ENCODE data around the gene CXCL10.

Gene CXCL10

GRCh38 chr4:75992462-75992861 lies 30.8 kb downstream of the CXCL10 start:
- Histone ChIP-seq H3K4me1 (ENCODE audit: control insufficient read depth, insufficient read depth, low read length) (no peaks in the 10 kb centered on the region), H3K36me3 (ENCODE audit: control insufficient read depth in 2 of 2, insufficient read depth in 1 of 2, low read length in 2 of 2) (peaks cover 0 to 9% of the 10 kb centered on the region in 2 experiments; a peak in 1 of 3 replicates), H3K27ac (ENCODE audit: extremely low read depth, low read depth, low read length) (no peak overlapping the region), H3K4me3 (ENCODE audit: low read depth, low read length) (no peak overlapping the region), H3K9me3 (ENCODE audit: control insufficient read depth, insufficient read depth, low read depth, low read length) (no peaks in the 10 kb centered on the region)
- POLR2A ChIA-PET = no interaction called here
- CTCF ChIA-PET = interaction anchor here (2.0 kb wide), 1 partner anchor 95 kb away, joined by 7 read pairs; no protein-coding TSS in a partner anchor
- TF ChIP-seq ZNF121 (tag by site-specific recombination; IDR thresholded peaks at IDR 0.05) = peak; percentile 91
- TF ChIP-seq KLF8 (tag by site-specific recombination; IDR thresholded peaks at IDR 0.05) = no peak

GRCh38 chr4:75989846-75990528 lies 33.3 kb downstream of the CXCL10 start:
- ChIA-PET CTCF (interaction anchor here (0.7 to 1.4 kb wide), 3 partner anchors 13 to 100 kb away, joined by 3 to 5 read pairs (median 4); no protein-coding TSS in a partner anchor), POLR2A (no interaction called here)

DNA sequence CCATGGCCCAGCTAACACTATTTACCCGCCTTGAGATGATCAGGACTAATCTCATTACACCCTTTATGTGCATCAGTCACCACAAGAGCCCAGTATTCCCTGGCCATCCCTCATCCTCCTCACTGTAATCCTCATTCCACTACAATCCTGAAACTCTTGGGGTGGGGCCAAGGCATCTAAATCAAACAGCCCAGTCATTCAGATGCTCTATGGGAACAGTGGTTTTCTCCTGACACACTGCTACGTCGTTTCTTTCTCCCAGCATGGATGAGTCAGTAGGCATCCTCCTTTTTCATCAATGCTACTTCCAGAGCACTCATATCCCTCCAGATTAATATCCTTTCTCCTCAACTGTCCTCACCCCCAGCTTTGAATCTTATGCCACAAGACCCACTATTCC lies 38.2 kb downstream of the CXCL10 start:
- peaks cover 0 to 32% of the 10 kb centered on the region in 2 experiments; a peak in 2 of 3 replicates for H3K36me3 ChIP-seq (ENCODE audit: control insufficient read depth in 2 of 2, insufficient read depth in 1 of 2, low read length in 2 of 2)
- no peak overlapping the region for H3K4me3 ChIP-seq (ENCODE audit: low read depth, low read length)
- POLR2A ChIA-PET = no interaction called here
- TF ChIP-seq ZFP41 (tag by site-specific recombination; IDR thresholded peaks at IDR 0.05; ENCODE audit: borderline replicate concordance) (no peak), ZNF837 (tag by site-specific recombination; IDR thresholded peaks at IDR 0.05) (no peak), SP3 (tag by site-specific recombination; IDR thresholded peaks at IDR 0.05) (no peak), ZNF658 (tag by site-specific recombination; IDR thresholded peaks at IDR 0.05) (no peak), ZNF701 (tag by site-specific recombination; IDR thresholded peaks at IDR 0.05) (no peak), ZNF140 (tag by site-specific recombination; IDR thresholded peaks at IDR 0.05) (no peak), ZBTB17 (tag by site-specific recombination; IDR thresholded peaks at IDR 0.05) (no peak), ZNF555 (tag by site-specific recombination; conservative IDR thresholded peaks at IDR 0.05) (no peak), ZNF138 (tag by site-specific recombination; IDR thresholded peaks at IDR 0.05; ENCODE audit: borderline replicate concordance) (no peak), ZNF280C (tag by site-specific recombination; IDR thresholded peaks at IDR 0.05) (no peak), MEIS1 (CRISPR knock-in tag; IDR thresholded peaks at IDR 0.05; ENCODE audit: borderline replicate concordance) (no peak), ZNF433 (tag by site-specific recombination; IDR thresholded peaks at IDR 0.05; ENCODE audit: low read depth) (no peak), GLIS1 (tag by site-specific recombination; IDR thresholded peaks at IDR 0.05) (no peak)
- TF ChIP-seq, protein P1, sequence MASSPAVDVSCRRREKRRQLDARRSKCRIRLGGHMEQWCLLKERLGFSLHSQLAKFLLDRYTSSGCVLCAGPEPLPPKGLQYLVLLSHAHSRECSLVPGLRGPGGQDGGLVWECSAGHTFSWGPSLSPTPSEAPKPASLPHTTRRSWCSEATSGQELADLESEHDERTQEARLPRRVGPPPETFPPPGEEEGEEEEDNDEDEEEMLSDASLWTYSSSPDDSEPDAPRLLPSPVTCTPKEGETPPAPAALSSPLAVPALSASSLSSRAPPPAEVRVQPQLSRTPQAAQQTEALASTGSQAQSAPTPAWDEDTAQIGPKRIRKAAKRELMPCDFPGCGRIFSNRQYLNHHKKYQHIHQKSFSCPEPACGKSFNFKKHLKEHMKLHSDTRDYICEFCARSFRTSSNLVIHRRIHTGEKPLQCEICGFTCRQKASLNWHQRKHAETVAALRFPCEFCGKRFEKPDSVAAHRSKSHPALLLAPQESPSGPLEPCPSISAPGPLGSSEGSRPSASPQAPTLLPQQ (tag by site-specific recombination; IDR thresholded peaks at IDR 0.05) = no peak
- TF ChIP-seq, protein P2, sequence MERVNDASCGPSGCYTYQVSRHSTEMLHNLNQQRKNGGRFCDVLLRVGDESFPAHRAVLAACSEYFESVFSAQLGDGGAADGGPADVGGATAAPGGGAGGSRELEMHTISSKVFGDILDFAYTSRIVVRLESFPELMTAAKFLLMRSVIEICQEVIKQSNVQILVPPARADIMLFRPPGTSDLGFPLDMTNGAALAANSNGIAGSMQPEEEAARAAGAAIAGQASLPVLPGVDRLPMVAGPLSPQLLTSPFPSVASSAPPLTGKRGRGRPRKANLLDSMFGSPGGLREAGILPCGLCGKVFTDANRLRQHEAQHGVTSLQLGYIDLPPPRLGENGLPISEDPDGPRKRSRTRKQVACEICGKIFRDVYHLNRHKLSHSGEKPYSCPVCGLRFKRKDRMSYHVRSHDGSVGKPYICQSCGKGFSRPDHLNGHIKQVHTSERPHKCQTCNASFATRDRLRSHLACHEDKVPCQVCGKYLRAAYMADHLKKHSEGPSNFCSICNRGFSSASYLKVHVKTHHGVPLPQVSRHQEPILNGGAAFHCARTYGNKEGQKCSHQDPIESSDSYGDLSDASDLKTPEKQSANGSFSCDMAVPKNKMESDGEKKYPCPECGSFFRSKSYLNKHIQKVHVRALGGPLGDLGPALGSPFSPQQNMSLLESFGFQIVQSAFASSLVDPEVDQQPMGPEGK (tag by site-specific recombination; IDR thresholded peaks at IDR 0.05) = no peak

More at GRCh38 chr4:75989846-75990528, 33.3 kb downstream of the CXCL10 start:
- Histone ChIP-seq H3K4me3 (ENCODE audit: low read depth, low read length) (peak overlapping the region; percentile 74), H3K9me3 (ENCODE audit: control insufficient read depth, insufficient read depth, low read depth, low read length) (no peaks in the 10 kb centered on the region), H3K36me3 (ENCODE audit: control insufficient read depth in 2 of 2, insufficient read depth in 1 of 2, low read length in 2 of 2) (peaks cover 0 to 9% of the 10 kb centered on the region in 2 experiments; a peak in 1 of 3 replicates), H3K27ac (ENCODE audit: extremely low read depth, low read depth, low read length) (no peak overlapping the region), H3K4me1 (ENCODE audit: control insufficient read depth, insufficient read depth, low read length) (no peaks in the 10 kb centered on the region)
- no peak for TF ChIP-seq OVOL3 (tag by site-specific recombination; IDR thresholded peaks at IDR 0.05)
- no peak for TF ChIP-seq TSHZ1 (tag by site-specific recombination; IDR thresholded peaks at IDR 0.05; ENCODE audit: borderline replicate concordance)

More for the DNA sequence above, 38.2 kb downstream of the CXCL10 start:
- Histone ChIP-seq H3K4me1 (ENCODE audit: control insufficient read depth, insufficient read depth, low read length) (no peaks in the 10 kb centered on the region), H3K27ac (ENCODE audit: extremely low read depth, low read depth, low read length) (no peak overlapping the region), H3K9me3 (ENCODE audit: control insufficient read depth, insufficient read depth, low read depth, low read length) (no peaks in the 10 kb centered on the region)
- CTCF ChIA-PET = no interaction called here

Data from HEK293 (cell line).